Suppressor macrophage (primary cell): ENCODE results near the gene RHOH.

Experiments
- DNase-seq, 4 experiments: peaks; one replicate each; pipeline ENCODE4 v3.0.0-alpha.2; 2020 to 2022

The RHOH gene

GRCh38 chr4:40205259-40206198 is 8.7 kb downstream of the RHOH start:
- peak; percentile 61 to 83 (median 78) for DNase-seq

DNA sequence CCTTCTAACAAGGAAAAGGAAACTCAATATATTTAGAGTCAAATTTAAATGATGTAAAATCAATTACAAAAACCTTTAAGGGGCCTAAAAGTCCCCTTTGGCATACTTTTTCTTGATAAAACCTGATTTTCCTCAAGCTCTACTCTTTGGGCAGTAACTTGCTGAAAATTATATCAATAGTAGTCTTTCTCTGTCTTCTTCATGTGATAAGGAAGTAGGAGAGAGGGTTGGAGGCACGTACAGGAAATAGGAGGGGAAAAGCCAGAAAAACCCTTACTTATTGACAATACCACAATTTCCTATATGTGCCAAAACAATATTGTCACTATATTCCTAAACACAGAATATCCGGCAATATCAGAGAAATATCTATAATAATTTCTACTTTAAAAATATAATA is 9.6 kb downstream of the RHOH start:
- peak in 3 of 4 experiments; percentile 22 to 56 (median 52) for DNase-seq

GRCh38 chr4:40209401-40209800 is 12.6 kb downstream of the RHOH start:
- no peak for DNase-seq

GRCh38 chr4:40210776-40211175 is 13.9 kb downstream of the RHOH start:
- DNase-seq, result no peak

- no peak for DNase-seq
These were observed 14.7 kb downstream of the RHOH start for GRCh38 chr4:40211224-40212185.

DNA sequence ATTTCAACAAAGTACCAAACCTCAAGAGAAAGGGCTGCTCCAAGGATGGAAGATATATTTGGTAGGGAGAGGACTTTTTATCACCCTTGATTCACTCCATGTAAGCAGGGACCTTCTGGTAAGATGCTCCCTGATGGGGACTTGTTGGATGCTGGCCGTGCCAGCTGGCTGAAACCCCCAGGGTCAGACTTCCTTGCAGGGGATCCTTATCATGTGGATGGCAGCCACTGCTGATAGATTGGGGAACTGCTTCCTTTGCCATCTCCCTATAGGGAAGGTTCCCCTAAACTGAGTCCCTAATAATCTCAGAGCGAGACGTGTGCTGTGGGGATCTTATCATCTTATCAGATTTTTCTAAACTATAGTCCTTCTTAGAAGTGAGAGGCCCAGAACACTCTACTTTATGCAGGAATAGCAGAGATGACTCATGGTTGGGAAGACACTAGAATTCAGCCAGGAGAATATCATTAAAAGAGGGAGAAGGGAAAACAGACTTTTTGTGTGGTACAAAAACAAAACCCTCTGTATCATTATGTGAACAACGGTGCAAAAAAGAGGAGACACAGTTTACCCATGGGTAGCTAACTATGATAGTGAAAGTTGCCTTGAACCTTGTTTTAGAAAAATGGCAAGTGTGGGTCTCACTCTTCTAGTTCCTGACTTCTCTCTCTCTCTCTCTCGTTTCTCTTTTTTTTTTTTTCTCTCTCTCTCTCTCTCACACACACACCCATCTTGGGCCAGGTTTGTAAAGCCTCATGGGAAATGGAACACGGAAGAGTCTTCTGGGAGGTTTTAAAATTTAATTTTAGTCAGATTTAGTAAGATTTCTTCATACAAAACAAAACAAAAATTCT is 16.1 kb downstream of the RHOH start:
- no peak for DNase-seq

DNA sequence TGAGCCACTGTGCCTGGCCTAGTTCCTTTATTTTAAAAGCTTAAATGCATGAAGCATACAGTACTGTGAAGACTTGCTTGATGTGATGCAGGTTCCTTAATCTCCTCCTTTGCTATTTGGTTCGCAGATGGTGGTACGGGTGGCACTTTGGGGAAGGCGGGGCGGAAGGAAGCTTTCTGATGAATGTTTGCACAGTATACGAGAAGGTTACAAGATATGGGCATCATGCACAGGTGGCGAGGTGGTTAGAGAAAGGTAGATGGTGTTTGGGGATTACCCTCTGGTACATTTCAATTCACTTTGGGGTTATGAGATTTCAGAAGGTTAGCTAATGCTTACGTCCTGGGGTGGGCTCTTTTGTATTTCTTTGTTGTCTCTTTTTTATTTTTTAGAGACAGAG is 17.2 kb downstream of the RHOH start:
- no peak for DNase-seq

- no peak for DNase-seq
These were observed 18.0 kb downstream of the RHOH start for GRCh38 chr4:40214661-40215418.

GRCh38 chr4:40216622-40217366 is 20.0 kb downstream of the RHOH start:
- DNase-seq, result no peak

DNA sequence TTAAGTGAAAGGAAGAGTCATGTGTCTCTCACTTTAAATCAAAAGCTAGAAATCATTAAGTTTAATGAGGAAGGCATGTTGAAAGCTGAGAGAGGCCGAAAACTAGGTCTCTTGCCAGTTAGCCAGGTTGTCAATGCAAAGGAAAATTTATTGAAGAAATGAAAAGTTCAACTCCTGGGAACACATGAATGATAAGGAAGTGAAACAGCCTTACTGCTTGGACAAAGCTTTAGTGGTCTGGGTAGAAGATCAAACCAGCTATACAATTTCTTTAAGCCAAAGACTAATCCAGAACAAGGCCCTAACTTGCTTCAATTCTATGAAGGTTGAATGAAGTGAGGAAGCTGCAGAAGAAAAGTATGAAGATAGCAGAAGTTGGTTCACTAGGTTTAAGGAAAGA is 24.9 kb downstream of the RHOH start:
- peak in 1 of 4 experiments; percentile 18 for DNase-seq

- DNase-seq, result no peak
These were observed 26.5 kb downstream of the RHOH start for GRCh38 chr4:40223343-40223742.

DNA sequence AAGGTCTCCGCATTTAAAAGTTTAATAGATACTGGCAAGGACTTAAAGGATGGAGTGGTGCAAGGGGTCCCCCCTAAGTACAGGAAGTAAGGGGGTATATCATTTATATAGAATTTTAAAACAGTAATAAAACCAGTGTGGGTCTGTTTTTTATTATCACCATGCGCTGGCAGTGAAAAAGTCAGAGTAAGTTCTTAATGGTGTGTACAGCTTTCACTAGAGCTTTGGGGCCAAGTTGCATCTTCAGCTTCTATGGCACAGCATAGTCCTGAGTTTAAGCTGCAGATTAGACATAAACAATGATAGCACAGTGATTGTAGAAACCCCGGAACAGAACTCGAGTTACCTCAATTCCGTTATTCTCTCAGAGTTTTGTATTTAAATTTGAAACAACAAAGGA is 27.6 kb downstream of the RHOH start:
- no peak for DNase-seq

- DNase-seq, result no peak
These were observed 28.7 kb downstream of the RHOH start for GRCh38 chr4:40225497-40225896.

DNA sequence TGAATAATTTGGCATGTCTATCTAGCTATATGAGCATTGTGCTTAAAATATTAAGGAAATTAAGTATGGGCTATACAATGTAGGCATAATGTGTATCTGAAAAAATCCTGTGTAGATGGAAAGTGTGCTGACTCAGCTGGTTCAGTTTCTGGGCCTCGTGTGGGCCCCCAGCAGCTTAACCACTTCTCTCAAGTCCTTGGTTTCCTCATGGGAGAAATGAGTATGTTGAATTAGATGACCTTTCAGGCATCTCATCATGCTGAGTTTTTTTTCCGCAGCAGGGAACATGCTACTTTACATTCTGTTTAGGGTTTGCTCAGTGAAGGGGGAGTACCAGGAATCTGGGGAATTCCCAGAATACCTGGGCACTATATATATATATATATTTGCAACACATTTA is 30.5 kb downstream of the RHOH start:
- DNase-seq, result peak; percentile 19 to 59 (median 48)

DNA sequence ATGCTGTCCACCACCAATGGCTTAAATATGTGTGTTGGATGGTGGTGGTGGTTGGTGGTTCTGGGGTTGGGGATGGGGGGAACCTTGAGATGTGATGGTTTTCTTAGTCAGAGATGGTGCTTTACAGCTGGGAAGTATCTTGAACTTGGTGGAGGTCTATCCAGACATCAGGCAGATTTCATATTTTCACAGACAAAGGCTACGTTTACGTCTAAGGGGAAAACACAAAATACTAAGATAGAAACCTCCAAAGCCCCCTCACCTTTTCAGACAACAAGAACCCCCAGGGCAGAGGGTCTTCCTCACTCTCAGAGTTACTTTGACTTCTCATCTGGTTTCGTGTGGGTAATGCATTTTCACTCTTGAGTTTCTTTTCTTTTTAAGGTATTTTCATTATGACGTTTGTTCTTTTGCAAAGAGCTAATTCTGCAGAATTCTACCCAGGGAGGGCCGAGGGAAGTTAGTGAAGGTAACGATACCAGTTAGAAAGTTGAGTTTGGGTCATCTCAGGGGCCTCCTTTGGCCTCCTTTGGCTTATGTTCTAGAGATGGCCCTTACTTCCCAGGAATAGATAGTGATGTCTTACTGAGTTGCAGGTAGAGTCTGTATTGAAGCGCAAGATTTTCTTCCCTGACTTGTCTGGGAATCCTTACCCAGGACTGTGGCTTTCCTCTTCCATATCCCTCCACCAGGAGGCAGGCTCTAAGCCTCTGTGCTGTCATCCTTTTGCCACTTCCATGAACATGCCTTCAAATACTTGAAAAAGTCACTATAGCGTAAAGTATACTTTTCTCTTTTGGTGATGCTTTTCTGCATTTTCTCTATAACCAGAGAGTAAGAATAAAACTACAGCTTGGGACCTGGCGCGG is 31.9 kb downstream of the RHOH start:
- peak in 3 of 4 experiments; percentile 27 to 42 (median 39) for DNase-seq

DNA sequence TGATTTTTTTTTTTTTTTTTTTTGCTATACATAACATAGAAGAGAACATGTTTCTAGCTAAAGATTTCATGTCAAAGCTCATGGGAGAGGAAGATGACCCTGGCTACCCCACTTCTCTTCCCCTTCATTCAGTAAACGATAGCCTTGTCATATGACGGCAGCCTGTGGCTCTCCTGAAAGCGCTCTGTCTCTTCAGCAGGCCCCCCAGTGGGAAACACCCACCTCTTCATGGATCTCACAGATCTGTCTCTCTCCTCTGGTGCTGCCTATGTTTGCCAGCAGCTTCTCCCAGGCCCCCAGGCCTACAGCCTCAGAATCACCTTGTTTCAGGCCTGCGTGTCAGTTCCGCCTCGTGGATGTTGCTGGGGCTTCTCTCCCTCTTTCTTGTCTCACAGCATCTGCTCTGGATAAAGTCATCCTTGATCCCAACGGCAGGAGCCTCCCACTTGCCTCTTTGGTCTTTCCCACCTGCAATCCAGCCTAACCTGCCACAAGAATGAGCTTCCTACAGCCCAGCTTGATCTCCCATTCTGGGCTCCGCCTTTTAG is 34.6 kb downstream of the RHOH start:
- no peak for DNase-seq

GRCh38 chr4:40232610-40233009 is 35.8 kb downstream of the RHOH start:
- peak; percentile 15 to 39 (median 36) for DNase-seq

DNA sequence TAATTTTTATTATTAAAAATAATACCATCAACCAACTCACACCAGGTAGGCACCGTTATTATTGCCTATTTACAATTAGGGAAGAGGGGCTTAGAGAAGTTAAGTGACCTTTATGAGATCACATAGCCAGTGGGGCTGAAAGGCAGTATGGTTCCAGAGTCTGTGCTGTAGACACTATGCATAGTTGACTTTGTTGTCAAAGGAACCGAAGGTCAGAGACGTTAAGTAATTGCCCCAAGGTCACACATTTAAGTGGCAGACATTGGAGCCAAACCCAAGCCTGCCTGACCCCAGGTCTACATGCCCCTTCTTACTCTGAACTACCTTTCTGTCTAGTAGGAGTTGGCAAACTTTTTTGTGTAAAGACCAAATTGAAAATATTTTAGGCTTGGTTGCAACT is 36.4 kb downstream of the RHOH start:
- DNase-seq, result no peak

DNA sequence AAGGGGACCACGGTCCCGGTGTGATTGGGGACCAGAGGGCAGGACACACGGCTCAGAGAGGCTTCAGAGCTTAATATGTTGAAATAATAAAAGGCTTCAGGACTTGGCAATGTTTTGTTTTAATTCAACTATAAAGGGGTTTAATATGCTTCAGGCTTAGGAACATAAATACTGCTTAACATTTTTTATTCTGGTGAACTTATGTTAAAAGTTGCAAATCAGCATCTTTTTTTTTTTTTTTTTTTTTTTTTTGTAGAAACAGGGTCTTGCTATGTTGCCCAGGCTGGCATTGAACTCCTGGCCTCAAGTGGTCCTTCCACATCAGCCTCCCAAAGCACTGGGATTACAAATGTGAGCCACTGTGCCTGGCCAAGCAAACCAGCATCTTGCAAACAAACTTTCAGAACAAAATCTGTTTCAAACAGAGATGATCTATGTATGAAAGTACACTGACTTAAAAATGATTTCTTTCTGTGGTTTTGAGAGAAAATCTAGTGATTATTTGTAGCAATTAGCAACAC is 37.7 kb downstream of the RHOH start:
- no peak for DNase-seq
